ENCODE results near the gene SIGLEC15.

The SIGLEC15 gene

DNA sequence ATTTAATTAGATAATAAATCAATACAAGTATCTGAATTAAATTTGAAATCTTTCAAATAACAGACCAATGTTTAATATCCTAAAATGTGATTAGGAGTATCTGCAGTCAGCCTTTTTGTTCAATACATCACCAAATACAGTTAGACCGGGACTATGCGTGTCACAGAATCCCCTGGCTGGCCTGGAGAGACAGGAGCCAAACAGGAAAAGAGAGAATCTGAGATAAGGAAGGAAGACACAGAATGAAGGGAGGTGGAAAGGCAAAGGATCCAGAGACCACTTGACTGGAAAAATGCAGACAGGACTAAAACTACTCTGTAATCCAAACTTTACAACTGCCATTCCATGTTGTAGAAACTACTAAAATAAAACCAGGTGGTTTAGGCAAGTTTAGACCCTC is 66.3 kb downstream of the SIGLEC15 start:
- Histone ChIP-seq H3K9ac (ENCODE audit: low read length) (no peak overlapping the region), H3K36me3 (ENCODE audit: low read length) (0 out of 2 replicates have a peak, but pooled peaks cover 6% of the 10 kb centered on the region), H4K20me1 (ENCODE audit: low read depth, low read length) (no peaks in the 10 kb centered on the region), H3K4me3 (ENCODE audit: insufficient read depth, low read length, poor library complexity, severe bottlenecking) (no peak overlapping the region), H3F3A (ENCODE audit: insufficient read depth) (no peaks in the 10 kb centered on the region), H3K27ac (ENCODE audit: low read depth, low read length) (no peak overlapping the region), H3K4me2 (ENCODE audit: low read depth, low read length, poor library complexity, severe bottlenecking) (no peak overlapping the region), H3K79me2 (ENCODE audit: insufficient read depth, low read length) (no peaks in the 10 kb centered on the region), H3K27me3 (ENCODE audit: low read length) (no peaks in the 10 kb centered on the region), H2AFZ (ENCODE audit: low read depth, low read length, severe bottlenecking) (no peak overlapping the region), H3K9me2 (replicated peaks; ENCODE audit: insufficient read depth, low read length) (no peaks in the 10 kb centered on the region), H3K9me3 (ENCODE audit: insufficient read depth, low read length) (no peaks in the 10 kb centered on the region)
- TF ChIP-seq, protein P1, sequence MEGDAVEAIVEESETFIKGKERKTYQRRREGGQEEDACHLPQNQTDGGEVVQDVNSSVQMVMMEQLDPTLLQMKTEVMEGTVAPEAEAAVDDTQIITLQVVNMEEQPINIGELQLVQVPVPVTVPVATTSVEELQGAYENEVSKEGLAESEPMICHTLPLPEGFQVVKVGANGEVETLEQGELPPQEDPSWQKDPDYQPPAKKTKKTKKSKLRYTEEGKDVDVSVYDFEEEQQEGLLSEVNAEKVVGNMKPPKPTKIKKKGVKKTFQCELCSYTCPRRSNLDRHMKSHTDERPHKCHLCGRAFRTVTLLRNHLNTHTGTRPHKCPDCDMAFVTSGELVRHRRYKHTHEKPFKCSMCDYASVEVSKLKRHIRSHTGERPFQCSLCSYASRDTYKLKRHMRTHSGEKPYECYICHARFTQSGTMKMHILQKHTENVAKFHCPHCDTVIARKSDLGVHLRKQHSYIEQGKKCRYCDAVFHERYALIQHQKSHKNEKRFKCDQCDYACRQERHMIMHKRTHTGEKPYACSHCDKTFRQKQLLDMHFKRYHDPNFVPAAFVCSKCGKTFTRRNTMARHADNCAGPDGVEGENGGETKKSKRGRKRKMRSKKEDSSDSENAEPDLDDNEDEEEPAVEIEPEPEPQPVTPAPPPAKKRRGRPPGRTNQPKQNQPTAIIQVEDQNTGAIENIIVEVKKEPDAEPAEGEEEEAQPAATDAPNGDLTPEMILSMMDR (IDR thresholded peaks at IDR 0.05; ENCODE audit: insufficient read depth, low read length, poor library complexity, severe bottlenecking) = no peak
- TF ChIP-seq EZH2phosphoT487 (conservative IDR thresholded peaks at IDR 0.05; ENCODE audit: low read length) = no peak

All from SU-DHL-6 (cell line).